GM23338 (cell line): Measurements from ENCODE around the gene SCG2.

Experiments
- CREB1 ChIP-seq: fragments of 250-450 bp; sonication (Bioruptor Pico); IDR thresholded peaks from 2 replicates; pipeline ENCODE4 v1.5.0; 2020; ENCODE audit warnings: low read depth, mild to moderate bottlenecking, moderate library complexity
- EZH2 ChIP-seq: fragments of 200-600 bp; sonication (generic); IDR thresholded peaks from one replicate; pipeline ENCODE4 v1.8.0; 2017; ENCODE audit warnings: antibody characterized with exemption, mild to moderate bottlenecking, low read depth; ENCODE audit not compliant: unreplicated experiment
- EZH2phosphoT487 ChIP-seq: fragments of 200-600 bp; sonication (generic); IDR thresholded peaks from one replicate; pipeline ENCODE4 v1.8.1; 2018; ENCODE audit warnings: antibody characterized with exemption; ENCODE audit not compliant: unreplicated experiment
- JUNB ChIP-seq: IDR thresholded peaks from one replicate; pipeline ENCODE4 v1.6.1; 2016; ENCODE audit warnings: antibody characterized with exemption; ENCODE audit not compliant: unreplicated experiment
- POLR2AphosphoS5 ChIP-seq: IDR thresholded peaks from 2 replicates; pipeline ENCODE4 v1.6.1; 2016; ENCODE audit warnings: antibody characterized with exemption, low read depth
- STAT1 ChIP-seq: IDR thresholded peaks from one replicate; pipeline ENCODE4 v1.6.1; 2016; ENCODE audit warnings: antibody characterized with exemption; ENCODE audit not compliant: unreplicated experiment
- ZNF114 ChIP-seq: fragments of 250-450 bp; sonication (Bioruptor Pico); IDR thresholded peaks from 2 replicates; pipeline ENCODE4 v1.5.0; 2020; ENCODE audit warnings: mild to moderate bottlenecking, moderate library complexity
- ZNF331 ChIP-seq: fragments of 250-450 bp; sonication (Bioruptor Pico); IDR thresholded peaks from 2 replicates; pipeline ENCODE4 v1.5.0; 2020; ENCODE audit warnings: low read depth, mild to moderate bottlenecking, moderate library complexity
- TF ChIP-seq, protein P1 (sequence below), 2 experiments: fragments of 200-600 bp in 1 of 2; sonication (generic) in 1 of 2; conservative IDR thresholded peaks; 2 replicates each; pipeline versions ENCODE4 v1.5.1 to v1.6.1; 2016 to 2017; ENCODE audit warnings: antibody characterized with exemption in 2 of 2, low read depth in 2 of 2, mild to moderate bottlenecking in 2 of 2, moderate library complexity in 1 of 2
- TF ChIP-seq, protein P2 (sequence below): IDR thresholded peaks from 2 replicates; pipeline ENCODE4 v1.6.1; 2016; ENCODE audit warnings: antibody characterized with exemption
- TF ChIP-seq, protein P3 (sequence below): IDR thresholded peaks from one replicate; pipeline ENCODE4 v1.6.1; 2018; ENCODE audit warnings: antibody characterized with exemption; ENCODE audit not compliant: unreplicated experiment
- TF ChIP-seq, protein P4 (sequence below): fragments of 250-450 bp; sonication (Bioruptor Pico); IDR thresholded peaks from 2 replicates; pipeline ENCODE4 v1.5.0; 2020; ENCODE audit warnings: mild to moderate bottlenecking, moderate library complexity

DNA sequence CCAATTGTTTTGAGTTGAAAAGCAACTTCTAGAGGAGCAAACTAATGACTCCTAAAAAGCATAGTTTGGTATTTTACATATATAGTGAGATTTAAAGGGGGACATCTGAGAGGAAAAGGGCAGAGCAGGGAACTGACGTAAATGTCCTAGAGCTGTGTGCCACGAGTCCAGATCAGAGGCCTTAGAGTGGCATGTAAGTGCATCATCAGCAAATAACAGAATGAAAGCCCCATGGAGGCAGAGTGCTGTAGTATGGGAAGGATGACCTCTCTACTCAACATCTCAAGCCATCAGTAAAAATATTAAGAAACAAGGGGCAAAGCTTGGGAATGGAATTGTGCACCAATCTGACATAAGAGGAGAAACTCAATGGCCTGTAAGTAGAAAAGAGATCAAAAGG lies 31.4 kb downstream of the SCG2 start:
- no peak for TF ChIP-seq ZNF331 (CRISPR knock-in tag)
- TF ChIP-seq POLR2AphosphoS5 = no peak
- TF ChIP-seq, protein P1, sequence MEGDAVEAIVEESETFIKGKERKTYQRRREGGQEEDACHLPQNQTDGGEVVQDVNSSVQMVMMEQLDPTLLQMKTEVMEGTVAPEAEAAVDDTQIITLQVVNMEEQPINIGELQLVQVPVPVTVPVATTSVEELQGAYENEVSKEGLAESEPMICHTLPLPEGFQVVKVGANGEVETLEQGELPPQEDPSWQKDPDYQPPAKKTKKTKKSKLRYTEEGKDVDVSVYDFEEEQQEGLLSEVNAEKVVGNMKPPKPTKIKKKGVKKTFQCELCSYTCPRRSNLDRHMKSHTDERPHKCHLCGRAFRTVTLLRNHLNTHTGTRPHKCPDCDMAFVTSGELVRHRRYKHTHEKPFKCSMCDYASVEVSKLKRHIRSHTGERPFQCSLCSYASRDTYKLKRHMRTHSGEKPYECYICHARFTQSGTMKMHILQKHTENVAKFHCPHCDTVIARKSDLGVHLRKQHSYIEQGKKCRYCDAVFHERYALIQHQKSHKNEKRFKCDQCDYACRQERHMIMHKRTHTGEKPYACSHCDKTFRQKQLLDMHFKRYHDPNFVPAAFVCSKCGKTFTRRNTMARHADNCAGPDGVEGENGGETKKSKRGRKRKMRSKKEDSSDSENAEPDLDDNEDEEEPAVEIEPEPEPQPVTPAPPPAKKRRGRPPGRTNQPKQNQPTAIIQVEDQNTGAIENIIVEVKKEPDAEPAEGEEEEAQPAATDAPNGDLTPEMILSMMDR (conservative IDR thresholded peaks at IDR 0.05; ENCODE audit: low read depth in 2 of 2) = no peak
- TF ChIP-seq, protein P2, sequence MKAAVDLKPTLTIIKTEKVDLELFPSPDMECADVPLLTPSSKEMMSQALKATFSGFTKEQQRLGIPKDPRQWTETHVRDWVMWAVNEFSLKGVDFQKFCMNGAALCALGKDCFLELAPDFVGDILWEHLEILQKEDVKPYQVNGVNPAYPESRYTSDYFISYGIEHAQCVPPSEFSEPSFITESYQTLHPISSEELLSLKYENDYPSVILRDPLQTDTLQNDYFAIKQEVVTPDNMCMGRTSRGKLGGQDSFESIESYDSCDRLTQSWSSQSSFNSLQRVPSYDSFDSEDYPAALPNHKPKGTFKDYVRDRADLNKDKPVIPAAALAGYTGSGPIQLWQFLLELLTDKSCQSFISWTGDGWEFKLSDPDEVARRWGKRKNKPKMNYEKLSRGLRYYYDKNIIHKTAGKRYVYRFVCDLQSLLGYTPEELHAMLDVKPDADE = no peak
- TF ChIP-seq, protein P3, sequence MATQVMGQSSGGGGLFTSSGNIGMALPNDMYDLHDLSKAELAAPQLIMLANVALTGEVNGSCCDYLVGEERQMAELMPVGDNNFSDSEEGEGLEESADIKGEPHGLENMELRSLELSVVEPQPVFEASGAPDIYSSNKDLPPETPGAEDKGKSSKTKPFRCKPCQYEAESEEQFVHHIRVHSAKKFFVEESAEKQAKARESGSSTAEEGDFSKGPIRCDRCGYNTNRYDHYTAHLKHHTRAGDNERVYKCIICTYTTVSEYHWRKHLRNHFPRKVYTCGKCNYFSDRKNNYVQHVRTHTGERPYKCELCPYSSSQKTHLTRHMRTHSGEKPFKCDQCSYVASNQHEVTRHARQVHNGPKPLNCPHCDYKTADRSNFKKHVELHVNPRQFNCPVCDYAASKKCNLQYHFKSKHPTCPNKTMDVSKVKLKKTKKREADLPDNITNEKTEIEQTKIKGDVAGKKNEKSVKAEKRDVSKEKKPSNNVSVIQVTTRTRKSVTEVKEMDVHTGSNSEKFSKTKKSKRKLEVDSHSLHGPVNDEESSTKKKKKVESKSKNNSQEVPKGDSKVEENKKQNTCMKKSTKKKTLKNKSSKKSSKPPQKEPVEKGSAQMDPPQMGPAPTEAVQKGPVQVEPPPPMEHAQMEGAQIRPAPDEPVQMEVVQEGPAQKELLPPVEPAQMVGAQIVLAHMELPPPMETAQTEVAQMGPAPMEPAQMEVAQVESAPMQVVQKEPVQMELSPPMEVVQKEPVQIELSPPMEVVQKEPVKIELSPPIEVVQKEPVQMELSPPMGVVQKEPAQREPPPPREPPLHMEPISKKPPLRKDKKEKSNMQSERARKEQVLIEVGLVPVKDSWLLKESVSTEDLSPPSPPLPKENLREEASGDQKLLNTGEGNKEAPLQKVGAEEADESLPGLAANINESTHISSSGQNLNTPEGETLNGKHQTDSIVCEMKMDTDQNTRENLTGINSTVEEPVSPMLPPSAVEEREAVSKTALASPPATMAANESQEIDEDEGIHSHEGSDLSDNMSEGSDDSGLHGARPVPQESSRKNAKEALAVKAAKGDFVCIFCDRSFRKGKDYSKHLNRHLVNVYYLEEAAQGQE = no peak
- TF ChIP-seq EZH2 = no peak
- TF ChIP-seq CREB1 (CRISPR knock-in tag) = no peak
- TF ChIP-seq EZH2phosphoT487 = no peak
- no peak for TF ChIP-seq JUNB
- TF ChIP-seq STAT1 = no peak
- no peak for TF ChIP-seq ZNF114 (CRISPR knock-in tag)
- TF ChIP-seq, protein P4, sequence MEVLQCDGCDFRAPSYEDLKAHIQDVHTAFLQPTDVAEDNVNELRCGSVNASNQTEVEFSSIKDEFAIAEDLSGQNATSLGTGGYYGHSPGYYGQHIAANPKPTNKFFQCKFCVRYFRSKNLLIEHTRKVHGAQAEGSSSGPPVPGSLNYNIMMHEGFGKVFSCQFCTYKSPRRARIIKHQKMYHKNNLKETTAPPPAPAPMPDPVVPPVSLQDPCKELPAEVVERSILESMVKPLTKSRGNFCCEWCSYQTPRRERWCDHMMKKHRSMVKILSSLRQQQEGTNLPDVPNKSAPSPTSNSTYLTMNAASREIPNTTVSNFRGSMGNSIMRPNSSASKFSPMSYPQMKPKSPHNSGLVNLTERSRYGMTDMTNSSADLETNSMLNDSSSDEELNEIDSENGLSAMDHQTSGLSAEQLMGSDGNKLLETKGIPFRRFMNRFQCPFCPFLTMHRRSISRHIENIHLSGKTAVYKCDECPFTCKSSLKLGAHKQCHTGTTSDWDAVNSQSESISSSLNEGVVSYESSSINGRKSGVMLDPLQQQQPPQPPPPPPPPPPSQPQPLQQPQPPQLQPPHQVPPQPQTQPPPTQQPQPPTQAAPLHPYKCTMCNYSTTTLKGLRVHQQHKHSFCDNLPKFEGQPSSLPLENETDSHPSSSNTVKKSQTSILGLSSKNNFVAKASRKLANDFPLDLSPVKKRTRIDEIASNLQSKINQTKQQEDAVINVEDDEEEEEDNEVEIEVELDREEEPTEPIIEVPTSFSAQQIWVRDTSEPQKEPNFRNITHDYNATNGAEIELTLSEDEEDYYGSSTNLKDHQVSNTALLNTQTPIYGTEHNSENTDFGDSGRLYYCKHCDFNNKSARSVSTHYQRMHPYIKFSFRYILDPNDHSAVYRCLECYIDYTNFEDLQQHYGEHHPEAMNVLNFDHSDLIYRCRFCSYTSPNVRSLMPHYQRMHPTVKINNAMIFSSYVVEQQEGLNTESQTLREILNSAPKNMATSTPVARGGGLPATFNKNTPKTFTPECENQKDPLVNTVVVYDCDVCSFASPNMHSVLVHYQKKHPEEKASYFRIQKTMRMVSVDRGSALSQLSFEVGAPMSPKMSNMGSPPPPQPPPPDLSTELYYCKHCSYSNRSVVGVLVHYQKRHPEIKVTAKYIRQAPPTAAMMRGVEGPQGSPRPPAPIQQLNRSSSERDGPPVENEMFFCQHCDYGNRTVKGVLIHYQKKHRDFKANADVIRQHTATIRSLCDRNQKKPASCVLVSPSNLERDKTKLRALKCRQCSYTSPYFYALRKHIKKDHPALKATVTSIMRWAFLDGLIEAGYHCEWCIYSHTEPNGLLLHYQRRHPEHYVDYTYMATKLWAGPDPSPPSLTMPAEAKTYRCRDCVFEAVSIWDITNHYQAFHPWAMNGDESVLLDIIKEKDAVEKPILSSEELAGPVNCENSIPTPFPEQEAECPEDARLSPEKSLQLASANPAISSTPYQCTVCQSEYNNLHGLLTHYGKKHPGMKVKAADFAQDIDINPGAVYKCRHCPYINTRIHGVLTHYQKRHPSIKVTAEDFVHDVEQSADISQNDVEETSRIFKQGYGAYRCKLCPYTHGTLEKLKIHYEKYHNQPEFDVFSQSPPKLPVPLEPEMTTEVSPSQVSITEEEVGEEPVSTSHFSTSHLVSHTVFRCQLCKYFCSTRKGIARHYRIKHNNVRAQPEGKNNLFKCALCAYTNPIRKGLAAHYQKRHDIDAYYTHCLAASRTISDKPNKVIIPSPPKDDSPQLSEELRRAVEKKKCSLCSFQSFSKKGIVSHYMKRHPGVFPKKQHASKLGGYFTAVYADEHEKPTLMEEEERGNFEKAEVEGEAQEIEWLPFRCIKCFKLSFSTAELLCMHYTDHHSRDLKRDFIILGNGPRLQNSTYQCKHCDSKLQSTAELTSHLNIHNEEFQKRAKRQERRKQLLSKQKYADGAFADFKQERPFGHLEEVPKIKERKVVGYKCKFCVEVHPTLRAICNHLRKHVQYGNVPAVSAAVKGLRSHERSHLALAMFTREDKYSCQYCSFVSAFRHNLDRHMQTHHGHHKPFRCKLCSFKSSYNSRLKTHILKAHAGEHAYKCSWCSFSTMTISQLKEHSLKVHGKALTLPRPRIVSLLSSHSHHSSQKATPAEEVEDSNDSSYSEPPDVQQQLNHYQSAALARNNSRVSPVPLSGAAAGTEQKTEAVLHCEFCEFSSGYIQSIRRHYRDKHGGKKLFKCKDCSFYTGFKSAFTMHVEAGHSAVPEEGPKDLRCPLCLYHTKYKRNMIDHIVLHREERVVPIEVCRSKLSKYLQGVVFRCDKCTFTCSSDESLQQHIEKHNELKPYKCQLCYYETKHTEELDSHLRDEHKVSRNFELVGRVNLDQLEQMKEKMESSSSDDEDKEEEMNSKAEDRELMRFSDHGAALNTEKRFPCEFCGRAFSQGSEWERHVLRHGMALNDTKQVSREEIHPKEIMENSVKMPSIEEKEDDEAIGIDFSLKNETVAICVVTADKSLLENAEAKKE (CRISPR knock-in tag) = no peak
